ENCODE data around the gene RCOR1.

GRCh38 chr14:102678394-102678793 lies 85.9 kb downstream of the RCOR1 start:
- TF ChIP-seq CTCF (IDR thresholded peaks at IDR 0.05) (no peak), EZH2 (IDR thresholded peaks at IDR 0.05; ENCODE audit: borderline replicate concordance, insufficient read depth, low read depth, low read length, poor library complexity, severe bottlenecking) (no peak)

Data from B cell (primary cell).